Right lobe of liver (tissue), 6 donors: Measurements from ENCODE around the gene TUBG2. TPM values are rescaled to one million over a fixed set of nuclear protein-coding genes. Genes with fewer than 3 reads are reported as not detected.

Experiments used
- ATAC-seq, 4 donors: fragments of 200-7000 bp; cut with Tn5 transposase; one replicate each; pipeline ENCODE4 v1.9.1; 2020; ENCODE audit warnings: mild to moderate bottlenecking in 4 of 4, moderate library complexity in 4 of 4
- DNase-seq, 3 donors: peaks; one replicate each; pipeline ENCODE4 v3.0.0-alpha.2; 2020
- H3K27ac ChIP-seq, 3 donors: fragments of 200-600 bp; one replicate each; pipeline ENCODE4 v1.8.0; 2022
- H3K27me3 ChIP-seq, 2 donors: fragments of 200-600 bp; one replicate each; pipeline ENCODE4 v1.8.0; 2022
- H3K36me3 ChIP-seq, 4 donors: fragments of 200-600 bp; sonication (generic) in 1 of 4; one replicate each; pipeline versions ENCODE4 v1.5.1 to v1.8.0; 2017 to 2022; ENCODE audit warnings: control low read depth in 1 of 4
- H3K4me1 ChIP-seq, 4 donors: fragments of 200-600 bp; sonication (generic) in 1 of 4; one replicate each; pipeline versions ENCODE4 v1.5.1 to v1.8.0; 2017 to 2022; ENCODE audit warnings: control low read depth in 1 of 4
- H3K4me3 ChIP-seq, 3 donors: fragments of 200-600 bp; one replicate each; pipeline ENCODE4 v1.8.0; 2022
- H3K9me3 ChIP-seq, 4 donors: fragments of 200-600 bp; sonication (generic) in 1 of 4; one replicate each; pipeline versions ENCODE4 v1.5.1 to v1.8.0; 2017 to 2022; ENCODE audit warnings: control low read depth in 1 of 4
- POLR2A ChIP-seq: fragments of 450-650 bp; IDR thresholded peaks from one replicate; pipeline ENCODE4 v1.6.1; 2017; ENCODE audit warnings: antibody characterized with exemption, mild to moderate bottlenecking
- WGBS: methylation state at CpG from one replicate; pipeline ENCODE4 v1.1.6; 2018; ENCODE audit warnings: low coverage, low lambda C conversion rate; ENCODE audit not compliant: insufficient coverage; ENCODE audit errors: missing lambda C conversion rate; 5-methylcytosine and 5-hydroxymethylcytosine counted together
- intact Hi-C, 2 donors: fragments of 100-400 bp; cut with DNase I; formaldehyde crosslinking; loops; one replicate each; pipeline versions ENCODE4 v1.11.2 to v1.14.1; 2022
- total RNA-seq, 6 experiments: library from RNA; depleted of rRNA in 2 of 6; stranded (reverse); fragments of >200 nt in 2 of 6; fragmentation: NEBNext Ultra II Directional in 3 of 6; extraction: Animal tissue kit (Norgen Biotek cat#: 25700) in 3 of 6; gene quantifications; one replicate each; pipeline versions ENCODE4 v1.1.0 to v1.2.4, GENCODE V29; 2016 to 2023
- TF ChIP-seq, protein P1 (sequence below), 4 donors: fragments of 200-600 bp in 3 of 4; fragments of 450-650 bp in 1 of 4; IDR thresholded peaks; one replicate each; pipeline versions ENCODE4 v1.5.1 to v1.8.0; 2016 to 2022; ENCODE audit warnings: antibody characterized with exemption in 4 of 4, mild to moderate bottlenecking in 2 of 4
- donor health status: DM: no; HTN: yes; CAD: no.
- donor health status: DM: no; HTN: no; CAD: no.
- donor health status: DM: no; HTN: no; CAD: no.
- donor health status: DM: no; HTN: yes; CAD: no.
- donor health status: DM: no; HTN: yes; CAD: no.

The TUBG2 gene
- total RNA-seq, 6 experiments from 2014 or later: 6.8 to 10.7 (median 7.5) TPM

DNA sequence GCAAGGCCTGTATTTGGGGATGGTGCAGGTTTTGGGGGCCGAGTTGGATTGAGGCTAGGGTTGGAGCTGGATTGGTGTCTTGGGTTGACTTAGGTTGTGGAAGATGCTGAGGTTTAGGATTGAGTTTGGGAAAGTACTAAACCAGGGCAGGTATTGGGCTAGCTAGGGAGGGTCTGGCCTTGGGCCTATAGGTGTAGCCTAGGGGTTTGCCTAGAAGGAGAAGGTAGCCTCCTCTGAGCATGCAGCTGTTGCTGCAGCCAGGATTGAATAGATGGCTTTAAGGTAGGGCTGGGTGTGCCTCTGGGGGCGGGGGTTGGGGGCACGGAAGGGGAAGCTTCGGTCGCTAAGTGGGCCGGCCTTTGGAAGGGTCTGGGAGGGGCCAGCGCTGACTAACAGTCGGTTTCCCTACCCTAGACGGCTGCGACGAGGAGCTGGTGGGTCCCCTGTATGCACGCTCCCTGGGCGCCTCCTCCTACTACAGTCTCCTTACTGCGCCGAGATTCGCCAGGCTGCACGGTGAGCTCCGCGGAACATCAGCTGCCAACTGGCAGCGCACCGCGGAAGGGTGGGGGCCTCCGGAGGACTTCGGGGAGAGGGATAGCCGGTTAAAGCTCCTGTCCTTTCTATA is 24.4 kb downstream of the TUBG2 start:
- no peaks in the 10 kb centered on the region for H3K9me3 ChIP-seq
- ATAC-seq (peak in 1 of 4 donors; percentile 26), DNase-seq (no peak)
- intact Hi-C loops: loop anchor here (10.0 kb wide), 2 partner anchors 69 to 99 kb away; no protein-coding TSS in a partner anchor
- no peak overlapping the region for H3K4me3 ChIP-seq
- WGBS: no CpG with 5 or more reads among the region's 25 CpGs
- H3K4me1 ChIP-seq: peaks cover 0 to 31% (median 6%) of the 10 kb centered on the region in 4 donors
- H3K27me3 ChIP-seq: peaks cover 0 to 5% of the 10 kb centered on the region in 2 donors
- H3K27ac ChIP-seq: no peak overlapping the region
- TF ChIP-seq POLR2A: no peak
- TF ChIP-seq, protein P1, sequence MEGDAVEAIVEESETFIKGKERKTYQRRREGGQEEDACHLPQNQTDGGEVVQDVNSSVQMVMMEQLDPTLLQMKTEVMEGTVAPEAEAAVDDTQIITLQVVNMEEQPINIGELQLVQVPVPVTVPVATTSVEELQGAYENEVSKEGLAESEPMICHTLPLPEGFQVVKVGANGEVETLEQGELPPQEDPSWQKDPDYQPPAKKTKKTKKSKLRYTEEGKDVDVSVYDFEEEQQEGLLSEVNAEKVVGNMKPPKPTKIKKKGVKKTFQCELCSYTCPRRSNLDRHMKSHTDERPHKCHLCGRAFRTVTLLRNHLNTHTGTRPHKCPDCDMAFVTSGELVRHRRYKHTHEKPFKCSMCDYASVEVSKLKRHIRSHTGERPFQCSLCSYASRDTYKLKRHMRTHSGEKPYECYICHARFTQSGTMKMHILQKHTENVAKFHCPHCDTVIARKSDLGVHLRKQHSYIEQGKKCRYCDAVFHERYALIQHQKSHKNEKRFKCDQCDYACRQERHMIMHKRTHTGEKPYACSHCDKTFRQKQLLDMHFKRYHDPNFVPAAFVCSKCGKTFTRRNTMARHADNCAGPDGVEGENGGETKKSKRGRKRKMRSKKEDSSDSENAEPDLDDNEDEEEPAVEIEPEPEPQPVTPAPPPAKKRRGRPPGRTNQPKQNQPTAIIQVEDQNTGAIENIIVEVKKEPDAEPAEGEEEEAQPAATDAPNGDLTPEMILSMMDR (IDR thresholded peaks at IDR 0.05): no peak
- no peaks in the 10 kb centered on the region for H3K36me3 ChIP-seq

DNA sequence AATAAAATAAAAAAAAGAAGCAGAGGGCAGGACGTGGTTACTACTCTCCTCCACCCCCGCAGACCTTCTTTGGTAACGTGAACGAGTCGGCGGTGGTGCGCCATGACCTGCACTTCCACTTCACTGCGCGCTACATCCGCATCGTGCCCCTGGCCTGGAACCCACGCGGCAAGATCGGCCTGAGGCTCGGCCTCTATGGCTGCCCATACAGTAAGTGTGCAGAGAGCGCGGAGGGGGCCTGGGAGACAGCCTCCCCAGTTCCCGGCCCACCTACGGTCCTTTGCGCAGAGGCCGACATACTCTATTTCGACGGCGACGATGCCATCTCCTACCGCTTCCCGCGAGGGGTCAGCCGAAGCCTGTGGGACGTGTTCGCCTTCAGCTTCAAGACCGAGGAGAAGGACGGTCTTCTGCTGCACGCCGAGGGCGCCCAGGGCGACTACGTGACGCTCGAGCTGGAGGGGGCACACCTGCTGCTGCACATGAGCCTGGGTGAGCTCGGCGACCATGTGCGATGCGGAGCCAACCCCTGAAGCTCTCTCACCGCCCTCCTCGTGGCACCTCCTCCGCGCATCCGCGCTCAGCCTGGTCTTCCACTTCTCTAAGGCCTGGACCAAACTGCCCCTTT is 26.0 kb downstream of the TUBG2 start:
- Histone ChIP-seq H3K4me3 (no peak overlapping the region), H3K4me1 (peaks cover 0 to 16% (median 0%) of the 10 kb centered on the region in 4 donors)
- intact Hi-C loops: loop anchor here (10.0 kb wide), 2 partner anchors 70 to 100 kb away; no protein-coding TSS in a partner anchor

DNA sequence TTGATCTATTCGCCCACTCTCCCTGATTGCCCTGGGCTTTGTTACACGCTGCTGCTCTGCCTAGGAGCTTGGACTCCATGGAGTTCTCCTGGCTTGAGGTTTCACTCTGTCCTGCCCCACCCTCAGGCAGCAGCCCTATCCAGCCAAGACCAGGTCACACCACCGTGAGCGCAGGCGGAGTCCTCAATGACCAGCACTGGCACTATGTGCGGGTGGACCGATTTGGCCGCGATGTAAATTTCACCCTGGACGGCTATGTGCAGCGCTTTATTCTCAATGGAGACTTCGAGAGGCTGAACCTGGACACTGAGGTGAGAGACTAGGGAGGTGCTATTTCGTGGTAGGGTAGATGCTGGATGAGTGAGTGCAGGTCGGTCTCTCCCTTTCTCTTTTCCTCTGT is 26.7 kb downstream of the TUBG2 start:
- no peak for DNase-seq
- Histone ChIP-seq H3K27me3 (peaks cover 0 to 5% of the 10 kb centered on the region in 2 donors), H3K4me3 (no peak overlapping the region), H3K36me3 (no peaks in the 10 kb centered on the region), H3K27ac (no peak overlapping the region), H3K9me3 (no peaks in the 10 kb centered on the region), H3K4me1 (peaks cover 0 to 16% (median 0%) of the 10 kb centered on the region in 4 donors)
- intact Hi-C loops: loop anchor here (10.0 kb wide), 2 partner anchors 71 to 101 kb away; no protein-coding TSS in a partner anchor
- ATAC-seq: no peak
- TF ChIP-seq, protein P1 (IDR thresholded peaks at IDR 0.05): no peak
- no peak for TF ChIP-seq POLR2A
- 33% methylated on average over 3 of the region's 14 CpGs for WGBS

More for the DNA sequence above, 26.0 kb downstream of the TUBG2 start:
- H3K36me3 ChIP-seq: no peaks in the 10 kb centered on the region
- H3K9me3 ChIP-seq: no peaks in the 10 kb centered on the region
- no peak for ATAC-seq
- peaks cover 0 to 5% of the 10 kb centered on the region in 2 donors for H3K27me3 ChIP-seq
- TF ChIP-seq POLR2A: no peak
- TF ChIP-seq, protein P1 (IDR thresholded peaks at IDR 0.05): no peak
- WGBS: 44% methylated on average over 18 of the region's 50 CpGs
- H3K27ac ChIP-seq: no peak overlapping the region
- DNase-seq: no peak

DNA sequence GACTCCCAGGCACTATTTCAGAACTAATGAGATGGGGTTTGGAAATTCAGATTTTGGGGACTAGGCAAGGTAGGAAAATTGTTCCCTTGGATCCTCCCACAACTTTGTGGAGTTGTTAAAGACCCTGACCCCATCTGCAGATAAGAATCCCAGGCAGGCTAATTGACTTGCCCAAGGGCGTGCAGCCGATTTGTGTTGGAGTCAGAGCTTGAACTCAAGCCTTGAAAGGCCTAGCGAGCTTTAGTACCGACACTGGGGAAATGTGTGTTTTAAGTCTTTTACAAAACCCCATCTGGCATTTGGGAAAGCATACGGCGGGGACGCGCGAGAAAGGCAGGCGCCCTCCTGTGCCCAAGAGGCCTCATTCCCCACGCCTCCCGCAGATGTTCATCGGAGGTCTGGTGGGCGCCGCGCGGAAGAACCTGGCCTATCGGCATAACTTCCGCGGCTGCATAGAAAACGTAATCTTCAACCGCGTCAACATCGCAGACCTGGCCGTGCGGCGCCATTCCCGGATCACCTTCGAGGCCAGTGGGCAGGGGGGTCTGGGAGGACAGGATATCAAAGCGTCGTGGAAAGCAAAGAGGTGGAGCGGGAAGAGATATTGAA is 27.5 kb downstream of the TUBG2 start:
- H3K9me3 ChIP-seq: no peaks in the 10 kb centered on the region
- peaks cover 0 to 5% of the 10 kb centered on the region in 2 donors for H3K27me3 ChIP-seq
- 52% methylated on average over 15 of the region's 32 CpGs for WGBS
- ATAC-seq: no peak
- DNase-seq: no peak
- H3K27ac ChIP-seq: no peak overlapping the region
- H3K36me3 ChIP-seq: no peaks in the 10 kb centered on the region
- peaks cover 0 to 16% (median 0%) of the 10 kb centered on the region in 4 donors for H3K4me1 ChIP-seq
- intact Hi-C loops: loop anchor here (10.0 kb wide), 2 partner anchors 72 to 102 kb away; no protein-coding TSS in a partner anchor
- no peak for TF ChIP-seq POLR2A
- TF ChIP-seq, protein P1 (IDR thresholded peaks at IDR 0.05): no peak
- no peak overlapping the region for H3K4me3 ChIP-seq
